ENCODE data around the gene PSG11.

DNA sequence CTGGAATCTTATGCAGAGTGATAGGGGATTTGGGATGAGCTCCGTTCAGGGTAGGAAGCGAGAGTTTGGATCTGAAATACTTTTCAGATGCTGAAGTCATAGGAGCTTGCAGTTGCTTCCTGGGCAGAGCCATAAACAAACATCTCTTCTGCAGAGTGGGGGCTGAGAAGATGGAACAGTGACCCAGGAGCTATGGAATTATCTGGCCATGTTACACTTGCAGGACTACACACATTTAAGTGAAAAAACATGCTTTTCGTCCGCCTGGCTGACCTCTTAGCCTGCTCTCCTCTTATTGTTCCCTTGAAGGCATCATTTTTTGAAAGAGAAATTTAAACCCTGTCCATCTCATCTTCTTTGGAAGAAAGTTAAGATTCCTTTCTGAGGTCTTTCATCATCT lies 40.7 kb downstream of the PSG11 start:
- TF ChIP-seq, protein P1, sequence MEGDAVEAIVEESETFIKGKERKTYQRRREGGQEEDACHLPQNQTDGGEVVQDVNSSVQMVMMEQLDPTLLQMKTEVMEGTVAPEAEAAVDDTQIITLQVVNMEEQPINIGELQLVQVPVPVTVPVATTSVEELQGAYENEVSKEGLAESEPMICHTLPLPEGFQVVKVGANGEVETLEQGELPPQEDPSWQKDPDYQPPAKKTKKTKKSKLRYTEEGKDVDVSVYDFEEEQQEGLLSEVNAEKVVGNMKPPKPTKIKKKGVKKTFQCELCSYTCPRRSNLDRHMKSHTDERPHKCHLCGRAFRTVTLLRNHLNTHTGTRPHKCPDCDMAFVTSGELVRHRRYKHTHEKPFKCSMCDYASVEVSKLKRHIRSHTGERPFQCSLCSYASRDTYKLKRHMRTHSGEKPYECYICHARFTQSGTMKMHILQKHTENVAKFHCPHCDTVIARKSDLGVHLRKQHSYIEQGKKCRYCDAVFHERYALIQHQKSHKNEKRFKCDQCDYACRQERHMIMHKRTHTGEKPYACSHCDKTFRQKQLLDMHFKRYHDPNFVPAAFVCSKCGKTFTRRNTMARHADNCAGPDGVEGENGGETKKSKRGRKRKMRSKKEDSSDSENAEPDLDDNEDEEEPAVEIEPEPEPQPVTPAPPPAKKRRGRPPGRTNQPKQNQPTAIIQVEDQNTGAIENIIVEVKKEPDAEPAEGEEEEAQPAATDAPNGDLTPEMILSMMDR (conservative IDR thresholded peaks at IDR 0.05): no peak
- TF ChIP-seq ZFX (IDR thresholded peaks at IDR 0.05): no peak

Data from C4-2B (cell line).